Epidermal melanocyte (primary cell): ENCODE measurements around the gene OR4F15.
"Not testable (repeated sequence)": the region's sequence is repeated elsewhere in the genome, so short reads cannot be mapped to it uniquely, and the experiment has no call there.

Experiments
- DNase-seq: peaks from one replicate; pipeline ENCODE4 v3.0.0; 2011; ENCODE audit warnings: low spot score; ENCODE audit not compliant: insufficient read length

Gene OR4F15

GRCh38 chr15:101811902-101812301 is at the start of gene OR4F15:
Gene OR4F15, plus strand, starts transcription at chr15:101812202. Its CDS starts 5,985 bp downstream, at chr15:101818187.
- no peak for DNase-seq

- DNase-seq: not testable (repeated sequence)
Observed at GRCh38 chr15:101764669-101765339, 47.2 kb upstream of the OR4F15 start.

GRCh38 chr15:101765340-101765671 is 46.7 kb upstream of the OR4F15 start:
- DNase-seq: not testable (repeated sequence)

- DNase-seq: no peak
Observed at GRCh38 chr15:101765772-101766456, 46.1 kb upstream of the OR4F15 start.

GRCh38 chr15:101767083-101767640 is 44.8 kb upstream of the OR4F15 start:
- DNase-seq: not testable (repeated sequence)

GRCh38 chr15:101772921-101773320 is 39.1 kb upstream of the OR4F15 start:
- no peak for DNase-seq

GRCh38 chr15:101773496-101774100 is 38.4 kb upstream of the OR4F15 start:
- no peak for DNase-seq

GRCh38 chr15:101775136-101775535 is 36.9 kb upstream of the OR4F15 start:
- DNase-seq: no peak

- not testable (repeated sequence) for DNase-seq
Observed at GRCh38 chr15:101778576-101778975, 33.4 kb upstream of the OR4F15 start.

GRCh38 chr15:101780225-101780624 is 31.8 kb upstream of the OR4F15 start:
- DNase-seq: not testable (repeated sequence)

GRCh38 chr15:101781928-101782327 is 30.1 kb upstream of the OR4F15 start:
- no peak for DNase-seq

- DNase-seq: no peak
Observed at GRCh38 chr15:101784644-101785043, 27.4 kb upstream of the OR4F15 start.

GRCh38 chr15:101786422-101786821 is 25.6 kb upstream of the OR4F15 start:
- DNase-seq: not testable (repeated sequence)

GRCh38 chr15:101788001-101788400 is 24.0 kb upstream of the OR4F15 start:
- DNase-seq: not testable (repeated sequence)

GRCh38 chr15:101788503-101789269 is 23.3 kb upstream of the OR4F15 start:
- not testable (repeated sequence) for DNase-seq

GRCh38 chr15:101790748-101791147 is 21.3 kb upstream of the OR4F15 start:
- DNase-seq: not testable (repeated sequence)

- DNase-seq: not testable (repeated sequence)
Observed at GRCh38 chr15:101793981-101794380, 18.0 kb upstream of the OR4F15 start.

GRCh38 chr15:101795455-101795854 is 16.5 kb upstream of the OR4F15 start:
- no peak for DNase-seq

- DNase-seq: no peak
Observed at GRCh38 chr15:101799665-101800064, 12.3 kb upstream of the OR4F15 start.

GRCh38 chr15:101801048-101801447 is 11.0 kb upstream of the OR4F15 start:
- DNase-seq: no peak

GRCh38 chr15:101803209-101803608 is 8.8 kb upstream of the OR4F15 start, which contains the start of gene OR4F6:
Gene OR4F6, plus strand, starts transcription at chr15:101803509. Its CDS starts 2,211 bp downstream, at chr15:101805720.
- DNase-seq: no peak
